ENCODE results near the gene TTLL6.

DNA sequence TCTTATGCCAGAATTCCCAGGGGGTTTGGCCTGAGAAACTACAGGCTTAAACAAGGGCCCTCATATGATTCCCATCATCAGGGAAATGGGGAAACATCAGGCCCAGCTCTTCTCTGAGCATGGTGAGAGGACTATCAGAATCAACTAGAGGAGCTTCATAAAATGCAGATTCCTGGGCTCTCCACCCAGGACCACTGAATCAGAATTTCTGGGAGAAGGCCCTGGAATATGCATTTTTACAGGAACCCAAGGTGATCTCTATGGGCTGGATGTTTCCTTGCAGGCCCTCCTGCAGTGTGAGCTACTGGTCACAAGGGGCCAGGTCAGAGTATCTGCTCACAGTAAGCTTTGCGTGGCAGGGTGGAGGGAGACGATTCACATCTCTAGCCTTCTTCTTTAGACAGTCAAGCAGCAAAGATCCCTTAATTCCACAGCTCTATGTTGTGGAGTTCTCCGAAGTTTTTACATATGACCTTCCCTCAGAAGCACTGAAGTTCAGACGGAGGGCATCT, 49.7 kb downstream of the TTLL6 start:
- TF ChIP-seq, protein P1, sequence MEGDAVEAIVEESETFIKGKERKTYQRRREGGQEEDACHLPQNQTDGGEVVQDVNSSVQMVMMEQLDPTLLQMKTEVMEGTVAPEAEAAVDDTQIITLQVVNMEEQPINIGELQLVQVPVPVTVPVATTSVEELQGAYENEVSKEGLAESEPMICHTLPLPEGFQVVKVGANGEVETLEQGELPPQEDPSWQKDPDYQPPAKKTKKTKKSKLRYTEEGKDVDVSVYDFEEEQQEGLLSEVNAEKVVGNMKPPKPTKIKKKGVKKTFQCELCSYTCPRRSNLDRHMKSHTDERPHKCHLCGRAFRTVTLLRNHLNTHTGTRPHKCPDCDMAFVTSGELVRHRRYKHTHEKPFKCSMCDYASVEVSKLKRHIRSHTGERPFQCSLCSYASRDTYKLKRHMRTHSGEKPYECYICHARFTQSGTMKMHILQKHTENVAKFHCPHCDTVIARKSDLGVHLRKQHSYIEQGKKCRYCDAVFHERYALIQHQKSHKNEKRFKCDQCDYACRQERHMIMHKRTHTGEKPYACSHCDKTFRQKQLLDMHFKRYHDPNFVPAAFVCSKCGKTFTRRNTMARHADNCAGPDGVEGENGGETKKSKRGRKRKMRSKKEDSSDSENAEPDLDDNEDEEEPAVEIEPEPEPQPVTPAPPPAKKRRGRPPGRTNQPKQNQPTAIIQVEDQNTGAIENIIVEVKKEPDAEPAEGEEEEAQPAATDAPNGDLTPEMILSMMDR (IDR thresholded peaks at IDR 0.05), result no peak
- TF ChIP-seq EP300 (IDR thresholded peaks at IDR 0.05) (no peak), POLR2A (IDR thresholded peaks at IDR 0.05) (no peak), POLR2AphosphoS5 (IDR thresholded peaks at IDR 0.05) (no peak)

Data from stomach (tissue), 4 donors.